HG03442 (cell line): ENCODE measurements around the gene KIFC3.
"Not testable (repeated sequence)": the region's sequence is repeated elsewhere in the genome, so short reads cannot be mapped to it uniquely, and the experiment has no call there.

Experiments used
- ATAC-seq: cut with Tn5 transposase; IDR thresholded peaks from one replicate; pipeline ENCODE4 v1.9.1; 2021; ENCODE audit warnings: mild to moderate bottlenecking, moderate library complexity; ENCODE audit not compliant: unreplicated experiment

Gene KIFC3

GRCh38 chr16:57743458-57743857, 58.8 kb downstream of the KIFC3 start:
- ATAC-seq = no peak

- ATAC-seq = no peak
Observed at GRCh38 chr16:57742543-57742942, 59.7 kb downstream of the KIFC3 start.

- ATAC-seq = no peak
Observed at GRCh38 chr16:57741660-57742191, 60.6 kb downstream of the KIFC3 start.

- ATAC-seq = no peak
Observed at GRCh38 chr16:57740423-57741071, 61.7 kb downstream of the KIFC3 start.

GRCh38 chr16:57739756-57740422, 62.4 kb downstream of the KIFC3 start:
- no peak for ATAC-seq

- ATAC-seq = no peak
Observed at GRCh38 chr16:57738844-57739243, 63.4 kb downstream of the KIFC3 start.

- ATAC-seq = no peak
Observed at GRCh38 chr16:57736419-57737351, 65.6 kb downstream of the KIFC3 start.

- ATAC-seq = peak; percentile 22
Observed at GRCh38 chr16:57735755-57736418, 66.4 kb downstream of the KIFC3 start, which contains the start of gene KATNB1. KATNB1 (plus strand) TSS chr16:57735770; CDS start chr16:57737244, 1,474 bp downstream.

- ATAC-seq = peak; percentile 85
Observed at GRCh38 chr16:57734925-57735754, 67.2 kb downstream of the KIFC3 start.

- ATAC-seq = no peak
Observed at GRCh38 chr16:57734308-57734924, 67.9 kb downstream of the KIFC3 start.

- ATAC-seq = no peak
Observed at GRCh38 chr16:57732714-57733113, 69.6 kb downstream of the KIFC3 start.

GRCh38 chr16:57732037-57732436, 70.3 kb downstream of the KIFC3 start:
- ATAC-seq = no peak

GRCh38 chr16:57730771-57731730, 71.2 kb downstream of the KIFC3 start:
- no peak for ATAC-seq

GRCh38 chr16:57729852-57730251, 72.4 kb downstream of the KIFC3 start:
- ATAC-seq = not testable (repeated sequence)

GRCh38 chr16:57729182-57729484, 73.2 kb downstream of the KIFC3 start:
- ATAC-seq = no peak

- ATAC-seq = no peak
Observed at GRCh38 chr16:57728336-57729181, 73.7 kb downstream of the KIFC3 start.

- no peak for ATAC-seq
Observed at GRCh38 chr16:57727610-57728009, 74.7 kb downstream of the KIFC3 start.
